Activated T-cell treated with anti-CD3 and anti-CD28 coated beads, Interleukin-2, amount 50 U/mL, for 4 hours (primary cell): ENCODE measurements around the gene RPLP2. TPM values are rescaled to one million over a fixed set of nuclear protein-coding genes. Genes with fewer than 3 reads are reported as not detected.

Experiments used
- ATAC-seq, 2 donors: fragments of 200-7000 bp; cut with Tn5 transposase; one replicate each; pipeline ENCODE4 v1.10.0; 2021
- DNase-seq: peaks from one replicate; pipeline ENCODE4 v3.0.0-alpha.2; 2020
- H3K27me3 Mint-ChIP-seq: one replicate; pipeline ENCODE4 v1.8.0; 2021; ENCODE audit warnings: low read depth, mixed read lengths
- H3K36me3 Mint-ChIP-seq: one replicate; pipeline ENCODE4 v1.8.0; 2022; ENCODE audit warnings: mixed read lengths; ENCODE audit not compliant: insufficient read depth
- H3K4me1 Mint-ChIP-seq: one replicate; pipeline ENCODE4 v1.8.0; 2021; ENCODE audit warnings: low read depth, mixed read lengths
- H3K4me3 Mint-ChIP-seq: one replicate; pipeline ENCODE4 v1.8.0; 2021; ENCODE audit warnings: mild to moderate bottlenecking, moderate library complexity, mixed read lengths
- H3K9me3 Mint-ChIP-seq: one replicate; pipeline ENCODE4 v1.8.0; 2021; ENCODE audit warnings: mixed read lengths
- total RNA-seq, 3 donors: library from RNA; stranded (reverse); gene quantifications; one replicate each; pipeline ENCODE4 v1.2.1, GENCODE V29; 2021

The RPLP2 gene
- total RNA-seq, 3 donors from 2014 or later, result 3,528 to 3,995 (median 3,711) TPM

GRCh38 chr11:802018-802617, 7.6 kb upstream of the RPLP2 start:
- Mint-ChIP-seq H3K27me3 (no peaks in the 10 kb centered on the region), H3K36me3 (no peaks in the 10 kb centered on the region)

GRCh38 chr11:802693-803466, 6.9 kb upstream of the RPLP2 start:
- Mint-ChIP-seq H3K9me3 (no peaks in the 10 kb centered on the region), H3K4me1 (peaks cover 10% of the 10 kb centered on the region), H3K36me3 (no peaks in the 10 kb centered on the region), H3K4me3 (no peak overlapping the region), H3K27me3 (no peaks in the 10 kb centered on the region)
- DNase-seq (no peak), ATAC-seq (no peak)

More at GRCh38 chr11:802018-802617, 7.6 kb upstream of the RPLP2 start:
- Mint-ChIP-seq H3K4me1 (peaks cover 10% of the 10 kb centered on the region), H3K9me3 (no peaks in the 10 kb centered on the region), H3K4me3 (no peak overlapping the region)
- ATAC-seq, result no peak
- no peak for DNase-seq

- H3K36me3 Mint-ChIP-seq, result no peaks in the 10 kb centered on the region
- DNase-seq, result no peak
- ATAC-seq, result no peak
- H3K27me3 Mint-ChIP-seq, result no peaks in the 10 kb centered on the region
- H3K9me3 Mint-ChIP-seq, result no peaks in the 10 kb centered on the region
- H3K4me1 Mint-ChIP-seq, result peaks cover 15% of the 10 kb centered on the region
- H3K4me3 Mint-ChIP-seq, result no peak overlapping the region
Observed at GRCh38 chr11:803467-803742, 6.4 kb upstream of the RPLP2 start.

GRCh38 chr11:803770-804598, 5.8 kb upstream of the RPLP2 start:
- no peak for ATAC-seq
- Mint-ChIP-seq H3K4me1 (peaks cover 18% of the 10 kb centered on the region), H3K27me3 (no peaks in the 10 kb centered on the region), H3K36me3 (no peaks in the 10 kb centered on the region), H3K4me3 (peak overlapping the region; percentile 72), H3K9me3 (no peaks in the 10 kb centered on the region)
- DNase-seq, result no peak

- Mint-ChIP-seq H3K9me3 (no peaks in the 10 kb centered on the region), H3K27me3 (no peaks in the 10 kb centered on the region), H3K36me3 (no peaks in the 10 kb centered on the region), H3K4me3 (peak overlapping the region; percentile 72), H3K4me1 (peaks cover 18% of the 10 kb centered on the region)
- ATAC-seq (no peak), DNase-seq (no peak)
Observed at GRCh38 chr11:804599-804964, 5.2 kb upstream of the RPLP2 start.

GRCh38 chr11:808427-809286, 1.1 kb upstream of the RPLP2 start:
- DNase-seq (no peak), ATAC-seq (peak; percentile 0 to 2)
- Mint-ChIP-seq H3K4me1 (peaks cover 33% of the 10 kb centered on the region), H3K9me3 (no peaks in the 10 kb centered on the region), H3K4me3 (peak overlapping the region; percentile 92), H3K27me3 (no peaks in the 10 kb centered on the region), H3K36me3 (peaks cover 26% of the 10 kb centered on the region)

GRCh38 chr11:810040-810567, 337 bp downstream of the RPLP2 start:
- peak overlapping the region; percentile 92 for H3K4me3 Mint-ChIP-seq
- H3K4me1 Mint-ChIP-seq, result peaks cover 27% of the 10 kb centered on the region
- no peaks in the 10 kb centered on the region for H3K27me3 Mint-ChIP-seq
- DNase-seq (no peak), ATAC-seq (peak; percentile 1)
- H3K36me3 Mint-ChIP-seq, result peaks cover 29% of the 10 kb centered on the region
- H3K9me3 Mint-ChIP-seq, result no peaks in the 10 kb centered on the region

GRCh38 chr11:811446-812245, 1.9 kb downstream of the RPLP2 start:
- Mint-ChIP-seq H3K4me3 (peak overlapping the region; percentile 92), H3K4me1 (peaks cover 27% of the 10 kb centered on the region), H3K9me3 (no peaks in the 10 kb centered on the region), H3K36me3 (peaks cover 29% of the 10 kb centered on the region), H3K27me3 (no peaks in the 10 kb centered on the region)
- ATAC-seq (no peak), DNase-seq (no peak)

- no peak for ATAC-seq
Observed at GRCh38 chr11:812390-812789, 2.6 kb downstream of the RPLP2 start.

GRCh38 chr11:813072-813455, 3.3 kb downstream of the RPLP2 start:
- H3K4me1 Mint-ChIP-seq, result peaks cover 23% of the 10 kb centered on the region
- DNase-seq, result no peak
- ATAC-seq, result no peak
- H3K27me3 Mint-ChIP-seq, result no peaks in the 10 kb centered on the region
- H3K4me3 Mint-ChIP-seq, result peak overlapping the region; percentile 92
- H3K9me3 Mint-ChIP-seq, result no peaks in the 10 kb centered on the region
- peaks cover 29% of the 10 kb centered on the region for H3K36me3 Mint-ChIP-seq

More at GRCh38 chr11:812390-812789, 2.6 kb downstream of the RPLP2 start:
- Mint-ChIP-seq H3K4me1 (peaks cover 27% of the 10 kb centered on the region), H3K27me3 (no peaks in the 10 kb centered on the region), H3K36me3 (peaks cover 29% of the 10 kb centered on the region), H3K9me3 (no peaks in the 10 kb centered on the region), H3K4me3 (peak overlapping the region; percentile 92)
- no peak for DNase-seq

- no peak for DNase-seq
- no peak for ATAC-seq
- H3K27me3 Mint-ChIP-seq, result no peaks in the 10 kb centered on the region
- peaks cover 29% of the 10 kb centered on the region for H3K36me3 Mint-ChIP-seq
- no peak overlapping the region for H3K4me3 Mint-ChIP-seq
- H3K4me1 Mint-ChIP-seq, result peaks cover 20% of the 10 kb centered on the region
- H3K9me3 Mint-ChIP-seq, result no peaks in the 10 kb centered on the region
Observed at GRCh38 chr11:813456-814096, 3.8 kb downstream of the RPLP2 start.

GRCh38 chr11:815675-816432, 6.1 kb downstream of the RPLP2 start:
- Mint-ChIP-seq H3K9me3 (no peaks in the 10 kb centered on the region), H3K36me3 (peaks cover 22% of the 10 kb centered on the region), H3K4me3 (no peak overlapping the region), H3K27me3 (no peaks in the 10 kb centered on the region), H3K4me1 (peaks cover 21% of the 10 kb centered on the region)
- no peak for DNase-seq
- no peak for ATAC-seq
